Measurements from ENCODE around the gene CCNI2. TPM values are rescaled to one million over a fixed set of nuclear protein-coding genes. Genes with fewer than 3 reads are reported as not detected.

The CCNI2 gene
- total RNA-seq, 1 donor from 2014 or later: 39.5 TPM

DNA sequence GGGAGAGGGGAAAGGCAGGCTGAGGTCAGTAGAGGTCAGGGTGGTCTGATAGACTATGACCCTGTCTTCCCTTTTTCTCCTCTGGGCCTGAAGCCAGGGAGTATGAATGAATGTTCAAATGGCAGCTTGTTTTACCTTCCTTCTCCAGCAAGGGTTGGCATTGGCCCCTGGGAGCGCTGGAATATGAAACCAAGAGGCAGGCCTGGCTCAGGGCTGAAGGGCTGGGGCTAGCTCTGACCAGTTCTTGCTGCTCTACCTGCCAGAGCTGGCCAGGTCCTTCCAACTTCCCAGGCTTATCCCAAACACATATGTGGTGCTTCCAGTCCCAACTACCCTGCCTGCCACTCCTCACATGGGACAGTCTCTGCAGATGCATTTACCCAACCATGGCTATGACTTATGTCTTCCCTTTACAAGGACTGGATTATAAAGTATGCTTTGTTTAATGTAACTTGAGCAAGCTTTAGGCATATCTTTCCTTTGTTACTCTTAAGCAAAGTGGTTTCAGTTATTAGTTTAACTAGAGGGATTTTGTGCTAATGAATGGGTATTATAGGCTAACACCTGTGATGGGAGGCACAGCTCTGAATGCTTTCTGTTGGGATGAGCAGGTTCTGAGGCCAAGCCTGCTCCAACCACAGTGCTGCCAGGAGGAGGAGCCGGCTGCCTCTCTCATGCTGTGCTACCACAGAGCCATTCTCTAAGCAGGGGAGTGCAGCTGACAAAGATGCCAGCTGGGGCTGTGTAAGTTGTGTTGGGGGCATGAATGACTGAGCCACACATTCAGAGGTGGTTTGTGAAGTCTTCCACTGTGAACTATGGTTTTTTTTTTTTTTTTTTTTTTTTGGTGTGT, 6.1 kb downstream of the CCNI2 start:
- Mint-ChIP-seq H3K36me3 (ENCODE audit: low read depth) (peaks cover 44% of the 10 kb centered on the region), H3K27ac (peak overlapping the region; percentile 82), H3K27me3 (no peaks in the 10 kb centered on the region), H3K4me3 (no peak overlapping the region), H3K4me1 (peaks cover 57% of the 10 kb centered on the region), H3K9me3 (no peaks in the 10 kb centered on the region)
- DNase-seq: peak; percentile 74
- intact Hi-C loops (cut with micrococcal nuclease): loop anchor here (2.0 kb wide), 1 partner anchor 23 kb away; the partner anchor contains the start of gene SEPTIN8

DNA sequence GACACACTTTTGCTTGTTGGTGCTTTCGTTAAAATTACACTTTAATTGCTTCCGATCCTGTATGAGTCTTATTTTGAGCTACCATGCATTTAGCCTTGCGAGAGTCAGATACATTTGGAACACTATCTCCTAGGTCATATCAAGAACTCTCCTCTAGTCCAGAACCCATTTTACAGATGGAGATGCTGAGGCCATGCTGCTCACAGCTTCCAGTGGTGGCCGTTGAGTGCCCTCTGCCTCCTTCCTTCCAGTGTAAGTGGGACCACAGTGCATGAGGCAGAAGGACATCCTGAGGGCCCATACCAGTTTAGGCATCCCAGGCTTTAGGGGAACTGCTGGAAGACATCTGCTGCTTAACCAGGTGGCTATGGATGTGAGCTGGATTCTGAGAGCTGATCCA, 6.9 kb downstream of the CCNI2 start:
- H3K4me3 Mint-ChIP-seq: no peak overlapping the region
- intact Hi-C loops (cut with micrococcal nuclease): no loop called here
- H3K27ac Mint-ChIP-seq: no peak overlapping the region
- peaks cover 54% of the 10 kb centered on the region for H3K4me1 Mint-ChIP-seq
- no peak for DNase-seq
- H3K9me3 Mint-ChIP-seq: no peaks in the 10 kb centered on the region
- no peaks in the 10 kb centered on the region for H3K27me3 Mint-ChIP-seq
- H3K36me3 Mint-ChIP-seq (ENCODE audit: low read depth): peaks cover 44% of the 10 kb centered on the region

DNA sequence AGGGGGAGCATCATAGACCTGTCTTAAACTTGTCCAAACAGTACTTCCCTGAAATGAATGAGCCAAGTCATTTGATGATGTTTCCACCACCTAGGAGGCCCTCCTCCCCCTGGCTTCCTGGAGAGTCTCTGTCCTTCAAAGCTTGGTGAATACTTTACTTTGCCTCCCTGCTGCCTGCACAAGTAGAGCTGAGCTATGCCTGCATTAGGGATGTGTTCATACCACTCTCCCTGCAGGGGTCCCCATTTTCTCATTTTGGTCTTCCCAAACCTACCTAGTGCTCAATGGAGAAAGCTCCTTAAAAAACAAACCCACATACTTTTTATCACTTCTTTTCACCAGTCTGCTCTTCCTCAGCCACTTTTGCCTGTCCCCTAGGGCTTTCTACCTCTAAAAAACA, 7.7 kb downstream of the CCNI2 start:
- peaks cover 44% of the 10 kb centered on the region for H3K36me3 Mint-ChIP-seq (ENCODE audit: low read depth)
- no peaks in the 10 kb centered on the region for H3K27me3 Mint-ChIP-seq
- intact Hi-C loops (cut with micrococcal nuclease): no loop called here
- H3K4me3 Mint-ChIP-seq: no peak overlapping the region
- no peaks in the 10 kb centered on the region for H3K9me3 Mint-ChIP-seq
- peak overlapping the region; percentile 66 for H3K27ac Mint-ChIP-seq
- peaks cover 47% of the 10 kb centered on the region for H3K4me1 Mint-ChIP-seq
- no peak for DNase-seq

DNA sequence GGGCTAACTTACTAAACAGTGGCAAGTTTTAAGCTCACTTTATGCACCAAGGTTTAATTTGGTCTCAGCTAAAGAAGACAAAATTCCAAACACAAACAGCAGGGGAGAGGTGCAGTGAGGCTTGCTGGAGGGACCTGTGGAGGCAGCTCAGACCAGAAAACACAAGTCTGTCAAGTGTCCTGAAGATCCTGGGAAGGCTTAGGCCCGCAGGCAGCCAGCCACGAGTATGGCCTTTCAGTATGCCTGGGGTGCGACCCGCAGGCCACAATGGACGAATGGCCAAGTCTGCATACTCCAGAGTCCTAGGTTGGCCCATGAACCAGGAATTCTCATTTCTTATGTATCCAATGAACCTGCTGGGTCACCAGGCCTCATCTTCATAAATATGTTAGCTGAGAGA, 9.3 kb downstream of the CCNI2 start:
- DNase-seq: no peak
- no peaks in the 10 kb centered on the region for H3K27me3 Mint-ChIP-seq
- H3K27ac Mint-ChIP-seq: no peak overlapping the region
- H3K4me3 Mint-ChIP-seq: no peak overlapping the region
- H3K9me3 Mint-ChIP-seq: no peaks in the 10 kb centered on the region
- intact Hi-C loops (cut with micrococcal nuclease): no loop called here
- H3K4me1 Mint-ChIP-seq: peaks cover 33% of the 10 kb centered on the region
- H3K36me3 Mint-ChIP-seq (ENCODE audit: low read depth): peaks cover 38% of the 10 kb centered on the region

DNA sequence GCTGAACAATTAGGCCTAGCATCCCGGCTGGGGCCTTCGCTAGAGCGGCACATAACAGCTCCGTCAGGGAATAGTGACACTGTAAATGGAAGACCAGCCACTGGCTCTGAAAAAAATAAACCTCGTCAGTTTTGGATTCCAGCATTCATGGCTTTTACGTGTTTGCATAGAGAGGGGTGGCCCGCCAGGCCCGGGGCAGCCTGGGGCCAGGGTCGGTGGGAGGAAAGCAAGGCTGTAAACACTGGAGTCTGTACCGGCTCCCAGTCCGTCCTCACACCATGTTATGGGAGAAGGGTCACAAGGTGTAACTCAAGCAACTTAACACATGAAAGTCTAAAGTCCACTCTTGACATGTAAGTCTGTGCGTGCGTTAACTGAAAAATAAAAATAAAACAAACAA, 11.2 kb downstream of the CCNI2 start:
- Mint-ChIP-seq H3K4me1 (peaks cover 15% of the 10 kb centered on the region), H3K36me3 (ENCODE audit: low read depth) (peaks cover 21% of the 10 kb centered on the region), H3K27me3 (no peaks in the 10 kb centered on the region), H3K4me3 (no peak overlapping the region), H3K9me3 (no peaks in the 10 kb centered on the region), H3K27ac (no peak overlapping the region)
- intact Hi-C loops (cut with micrococcal nuclease): no loop called here
- DNase-seq: no peak

DNA sequence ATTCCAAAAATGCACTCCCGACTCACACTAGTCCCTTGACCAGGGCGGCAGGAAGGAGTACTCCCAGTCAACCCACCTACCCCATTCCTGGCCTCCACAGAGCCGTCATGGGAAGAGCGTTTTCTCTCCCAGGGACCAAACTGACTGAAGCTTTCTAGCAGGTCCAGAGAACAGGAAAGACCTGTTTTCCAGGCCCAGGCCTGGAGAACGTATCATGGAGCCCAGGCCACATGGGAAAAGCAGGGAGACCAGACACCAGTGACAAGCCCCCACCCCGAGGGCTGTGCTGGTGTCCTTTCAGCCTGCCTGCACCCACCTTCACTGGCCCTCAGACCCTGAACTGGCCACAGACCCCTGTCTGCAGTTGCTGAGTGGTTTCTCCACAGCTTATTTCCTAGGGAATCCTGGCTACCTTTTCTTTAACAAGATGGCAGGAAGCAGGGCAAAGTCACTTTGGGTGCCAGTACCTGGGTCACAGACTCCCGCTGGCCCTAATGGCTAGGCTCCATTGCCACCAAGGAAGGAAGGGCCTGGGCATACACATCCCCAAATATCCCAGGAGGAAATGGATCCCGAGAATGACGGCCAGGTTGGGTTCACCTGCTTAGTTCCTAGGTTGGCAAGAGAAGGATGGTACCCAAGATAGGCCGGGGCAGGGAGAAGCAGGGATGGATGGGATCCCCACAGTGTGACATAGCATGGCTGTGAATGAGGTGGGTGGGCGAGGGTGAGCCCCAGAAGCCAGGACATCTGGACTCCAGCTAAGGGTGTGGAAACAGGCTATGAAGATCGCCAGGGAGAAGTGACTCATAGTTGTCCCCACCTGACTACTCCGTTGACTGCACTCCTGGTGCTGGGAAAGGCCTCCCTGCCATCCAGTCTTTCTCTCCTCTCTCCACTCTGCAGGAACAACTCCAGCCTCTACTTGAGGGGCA, 12.2 kb downstream of the CCNI2 start:
- no peak overlapping the region for H3K4me3 Mint-ChIP-seq
- H3K9me3 Mint-ChIP-seq: no peaks in the 10 kb centered on the region
- peaks cover 8% of the 10 kb centered on the region for H3K4me1 Mint-ChIP-seq
- H3K36me3 Mint-ChIP-seq (ENCODE audit: low read depth): peaks cover 22% of the 10 kb centered on the region
- intact Hi-C loops (cut with micrococcal nuclease): no loop called here
- H3K27me3 Mint-ChIP-seq: no peaks in the 10 kb centered on the region
- DNase-seq: no peak
- no peak overlapping the region for H3K27ac Mint-ChIP-seq

DNA sequence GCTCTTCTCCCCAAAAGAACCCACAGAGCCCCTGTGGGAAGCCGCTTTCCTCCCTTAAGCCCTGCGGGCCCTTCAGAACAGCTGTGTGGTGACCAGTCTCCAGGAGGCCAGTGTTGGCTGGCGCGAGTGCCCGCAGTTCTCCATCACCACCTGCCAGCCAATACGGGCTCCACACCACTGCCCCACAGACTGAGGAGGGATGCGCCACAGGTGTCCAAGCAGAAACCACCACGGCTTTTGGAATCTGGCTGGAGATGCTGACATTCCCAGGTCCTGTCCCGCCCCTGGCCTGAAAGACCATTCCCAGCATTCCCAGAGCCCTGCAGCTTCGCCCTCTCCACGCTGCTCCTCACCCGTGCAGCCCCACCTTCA, 12.8 kb downstream of the CCNI2 start:
- peaks cover 21% of the 10 kb centered on the region for H3K36me3 Mint-ChIP-seq (ENCODE audit: low read depth)
- peaks cover 2% of the 10 kb centered on the region for H3K4me1 Mint-ChIP-seq
- no peak overlapping the region for H3K27ac Mint-ChIP-seq
- no peaks in the 10 kb centered on the region for H3K27me3 Mint-ChIP-seq
- no peak for DNase-seq
- H3K4me3 Mint-ChIP-seq: no peak overlapping the region
- H3K9me3 Mint-ChIP-seq: no peaks in the 10 kb centered on the region
- intact Hi-C loops (cut with micrococcal nuclease): no loop called here

DNA sequence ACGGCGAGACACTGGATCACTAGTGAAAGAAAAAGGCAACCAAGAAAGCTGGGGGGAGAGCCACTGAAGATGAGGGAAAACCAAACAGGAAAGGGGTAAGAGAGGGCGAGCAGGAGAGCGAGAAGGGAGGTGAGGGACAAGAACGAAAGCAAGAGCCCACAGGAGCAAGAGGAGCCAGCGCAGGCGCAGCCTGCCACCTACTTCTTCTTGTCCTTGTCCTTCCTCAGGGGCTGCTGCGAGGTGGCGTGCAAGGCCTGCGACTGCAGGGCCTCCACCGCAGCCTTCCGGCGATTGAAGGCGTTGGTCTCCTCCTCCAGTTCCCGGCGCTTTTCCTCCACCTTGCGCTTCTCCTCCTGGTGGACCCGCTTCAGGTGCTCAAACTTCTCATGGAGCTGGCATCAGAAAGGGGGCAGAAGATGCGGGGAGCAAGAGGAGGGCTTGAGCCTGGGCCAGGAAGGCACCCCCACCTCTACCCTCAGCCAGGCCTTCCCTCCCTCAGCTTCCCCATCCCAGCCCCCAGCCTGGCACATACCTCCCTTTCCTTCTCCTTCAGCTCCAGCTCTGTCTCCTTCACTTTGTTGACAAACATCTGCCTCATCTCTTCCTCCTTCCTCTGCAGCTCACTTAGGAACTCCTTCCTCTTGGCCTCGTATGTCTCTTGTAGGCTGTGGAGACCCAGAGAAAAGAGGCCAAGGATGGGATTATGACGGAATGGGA, 13.5 kb downstream of the CCNI2 start:
- no peaks in the 10 kb centered on the region for H3K4me1 Mint-ChIP-seq
- no peak overlapping the region for H3K27ac Mint-ChIP-seq
- H3K27me3 Mint-ChIP-seq: no peaks in the 10 kb centered on the region
- peaks cover 21% of the 10 kb centered on the region for H3K36me3 Mint-ChIP-seq (ENCODE audit: low read depth)
- H3K9me3 Mint-ChIP-seq: no peaks in the 10 kb centered on the region
- DNase-seq: no peak
- intact Hi-C loops (cut with micrococcal nuclease): no loop called here
- H3K4me3 Mint-ChIP-seq: no peak overlapping the region

DNA sequence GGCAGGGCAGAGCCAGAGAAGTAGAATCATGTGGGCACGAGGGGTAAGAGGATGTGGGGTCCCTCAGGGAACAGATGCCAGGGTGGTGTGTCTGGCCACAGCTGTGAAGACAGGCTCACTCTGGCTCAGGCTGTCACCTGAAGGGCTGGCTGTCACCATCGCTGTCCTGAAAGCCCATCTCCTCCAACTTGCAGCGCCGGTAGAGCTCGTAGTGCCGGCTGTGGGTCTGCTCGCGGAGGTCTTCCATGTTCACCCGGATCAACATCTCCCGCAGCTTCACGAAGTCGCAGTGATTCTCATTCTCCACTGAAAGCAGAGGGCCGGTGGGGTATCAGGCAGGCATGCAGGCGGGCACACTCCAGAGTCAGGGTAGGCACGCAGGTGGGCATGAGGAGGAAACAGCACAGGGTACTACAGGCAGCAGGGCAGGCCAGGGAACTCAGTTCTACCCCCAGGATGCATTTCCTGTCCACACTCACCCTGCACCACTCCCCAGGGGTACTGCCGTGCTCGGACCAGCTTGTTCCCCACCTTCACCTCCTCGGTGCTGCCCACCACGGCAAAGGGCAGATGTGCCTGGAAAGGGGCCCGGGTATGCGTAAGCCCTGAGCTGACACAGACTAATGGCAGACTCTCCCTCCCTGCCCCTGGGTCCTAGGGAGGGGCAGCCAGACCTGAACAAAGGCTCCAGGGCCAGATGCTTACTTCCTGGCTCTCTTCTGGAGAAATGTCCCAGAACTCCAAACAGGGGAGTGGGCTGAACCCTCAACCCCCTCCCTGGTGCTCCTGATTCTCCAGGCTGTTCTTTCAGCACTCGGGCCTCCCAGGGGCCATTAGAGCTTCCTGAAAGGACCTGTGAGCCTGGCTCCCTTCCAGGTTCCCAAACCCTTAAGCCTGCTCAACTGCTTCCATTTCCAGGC, 14.4 kb downstream of the CCNI2 start:
- H3K36me3 Mint-ChIP-seq (ENCODE audit: low read depth): peaks cover 21% of the 10 kb centered on the region
- DNase-seq: no peak
- no peaks in the 10 kb centered on the region for H3K4me1 Mint-ChIP-seq
- intact Hi-C loops (cut with micrococcal nuclease): no loop called here
- H3K27me3 Mint-ChIP-seq: no peaks in the 10 kb centered on the region
- H3K27ac Mint-ChIP-seq: no peak overlapping the region
- no peak overlapping the region for H3K4me3 Mint-ChIP-seq
- no peaks in the 10 kb centered on the region for H3K9me3 Mint-ChIP-seq

DNA sequence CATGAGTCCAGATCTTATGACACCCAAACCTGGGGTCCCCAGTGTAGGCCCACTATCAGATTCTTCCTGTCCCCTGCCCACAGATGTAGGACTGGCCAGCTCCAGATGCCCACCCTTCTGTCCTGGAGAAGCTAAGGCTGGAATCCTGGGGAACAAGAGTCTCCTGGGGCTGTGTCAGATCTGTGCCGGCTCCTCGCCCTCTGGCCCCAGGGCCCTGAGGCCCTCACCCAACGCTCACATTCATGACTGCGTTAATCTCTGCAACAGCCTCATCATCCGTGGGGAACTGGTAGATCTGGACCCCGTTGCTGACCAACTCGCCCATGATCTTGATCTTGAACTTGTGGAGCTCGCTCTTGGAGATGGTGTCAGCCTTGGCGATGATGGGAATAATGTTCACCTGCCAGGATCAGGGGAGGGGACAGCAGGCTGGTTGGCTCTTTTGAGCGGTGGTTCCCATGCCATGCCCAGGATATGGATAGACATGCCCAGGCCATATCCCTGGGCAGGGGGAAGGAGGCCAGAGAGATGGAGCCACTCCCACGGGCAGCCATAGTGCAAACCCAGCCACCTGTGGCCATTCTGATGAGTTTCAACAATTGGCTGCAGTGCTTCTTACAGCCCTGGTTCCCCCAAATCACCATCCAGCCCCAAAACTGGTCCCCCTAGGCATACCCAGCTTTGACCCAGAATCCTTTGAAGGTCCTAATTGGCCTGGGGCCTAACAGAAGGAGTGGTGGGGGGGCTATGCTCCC, 15.2 kb downstream of the CCNI2 start:
- DNase-seq: no peak
- Mint-ChIP-seq H3K9me3 (no peaks in the 10 kb centered on the region), H3K36me3 (ENCODE audit: low read depth) (peaks cover 17% of the 10 kb centered on the region), H3K27ac (no peak overlapping the region), H3K27me3 (no peaks in the 10 kb centered on the region), H3K4me3 (no peak overlapping the region), H3K4me1 (no peaks in the 10 kb centered on the region)
- intact Hi-C loops (cut with micrococcal nuclease): no loop called here

DNA sequence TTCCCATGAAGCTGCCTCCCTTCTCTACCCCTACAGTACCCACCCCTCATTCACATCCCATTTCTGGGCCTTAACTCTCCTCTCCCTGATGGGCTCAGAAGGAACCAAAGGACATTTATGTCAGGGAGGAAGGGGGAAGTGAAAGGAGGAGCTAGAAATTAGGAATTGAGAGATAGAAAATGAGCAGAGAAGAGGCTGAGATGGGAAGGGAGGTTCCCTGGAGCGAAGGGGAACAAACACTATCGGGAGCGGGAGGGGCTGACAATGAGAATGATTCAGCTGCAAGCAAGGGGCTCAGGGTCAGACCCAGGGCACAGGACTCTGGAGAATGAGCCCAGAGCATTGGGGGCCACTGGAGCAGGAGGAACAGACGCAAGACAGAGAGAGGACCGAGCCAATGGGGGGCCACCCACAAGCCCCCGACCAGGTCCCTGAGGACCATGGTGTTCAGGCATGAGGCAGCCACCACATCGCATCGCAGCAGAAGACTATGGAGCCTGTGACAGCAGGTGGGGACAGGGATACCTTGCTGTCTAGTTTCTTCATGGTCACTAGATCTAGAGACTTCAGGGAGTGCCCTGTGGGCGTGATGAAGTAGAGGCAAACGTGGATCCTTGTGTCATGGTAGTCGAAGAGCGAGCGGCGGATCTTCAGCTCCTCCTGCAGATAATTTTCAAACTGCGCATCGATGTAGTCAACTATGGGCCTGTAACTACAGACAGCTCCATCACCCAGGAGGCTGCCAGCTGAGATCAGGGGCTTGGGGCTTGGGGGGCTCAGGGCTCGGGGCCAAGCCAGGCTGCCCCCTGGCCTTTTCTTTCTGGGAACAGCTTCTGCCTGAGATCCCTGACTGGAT, 16.2 kb downstream of the CCNI2 start:
- Mint-ChIP-seq H3K27me3 (no peaks in the 10 kb centered on the region), H3K36me3 (ENCODE audit: low read depth) (peaks cover 13% of the 10 kb centered on the region), H3K4me1 (no peaks in the 10 kb centered on the region), H3K9me3 (no peaks in the 10 kb centered on the region), H3K4me3 (no peak overlapping the region), H3K27ac (peak overlapping the region; percentile 13)
- intact Hi-C loops (cut with micrococcal nuclease): no loop called here
- DNase-seq: no peak

DNA sequence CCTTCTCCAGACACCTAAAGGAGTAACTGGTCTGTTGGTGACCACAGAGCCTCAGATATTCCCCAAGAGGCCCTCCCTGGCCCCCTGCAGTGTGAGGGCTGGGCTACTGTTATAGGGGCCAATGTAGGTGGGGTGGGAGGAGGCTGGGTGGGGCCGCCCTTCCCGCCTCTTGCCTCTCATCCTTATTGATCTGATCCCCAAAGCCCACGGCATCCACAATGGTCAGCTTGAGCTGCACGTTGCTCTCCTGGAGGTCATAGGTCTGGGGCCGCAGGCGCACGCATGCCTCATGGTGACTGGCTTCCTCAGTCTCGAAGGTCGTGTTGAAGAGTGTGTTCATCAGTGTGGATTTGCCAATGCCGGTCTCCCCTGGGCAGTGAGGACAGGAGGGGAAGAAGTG, 16.8 kb downstream of the CCNI2 start:
- Mint-ChIP-seq H3K27me3 (no peaks in the 10 kb centered on the region), H3K4me1 (no peaks in the 10 kb centered on the region), H3K36me3 (ENCODE audit: low read depth) (peaks cover 13% of the 10 kb centered on the region), H3K9me3 (no peaks in the 10 kb centered on the region), H3K27ac (no peak overlapping the region), H3K4me3 (no peak overlapping the region)
- intact Hi-C loops (cut with micrococcal nuclease): no loop called here
- no peak for DNase-seq

All from activated CD4-positive, alpha-beta T cell treated with anti-CD3 and anti-CD28 coated beads, Interleukin-2, amount 10 ng/mL, durations not matched to agents 24 days and 14 days (primary cell).